GM12875 (cell line): ENCODE measurements around the gene CEP76.

Experiments
- H3K4me3 ChIP-seq: one replicate; pipeline ENCODE4 v1.5.1; 2011; ENCODE audit warnings: low read depth, low read length, control low read depth
- TF ChIP-seq, protein P1 (sequence below): IDR thresholded peaks from 2 replicates; pipeline ENCODE4 v1.5.1; 2011; ENCODE audit warnings: low read depth, mild to moderate bottlenecking, control low read depth, inconsistent platforms, low read length, moderate library complexity, borderline replicate concordance; ENCODE audit not compliant: insufficient read depth

CEP76 gene

DNA sequence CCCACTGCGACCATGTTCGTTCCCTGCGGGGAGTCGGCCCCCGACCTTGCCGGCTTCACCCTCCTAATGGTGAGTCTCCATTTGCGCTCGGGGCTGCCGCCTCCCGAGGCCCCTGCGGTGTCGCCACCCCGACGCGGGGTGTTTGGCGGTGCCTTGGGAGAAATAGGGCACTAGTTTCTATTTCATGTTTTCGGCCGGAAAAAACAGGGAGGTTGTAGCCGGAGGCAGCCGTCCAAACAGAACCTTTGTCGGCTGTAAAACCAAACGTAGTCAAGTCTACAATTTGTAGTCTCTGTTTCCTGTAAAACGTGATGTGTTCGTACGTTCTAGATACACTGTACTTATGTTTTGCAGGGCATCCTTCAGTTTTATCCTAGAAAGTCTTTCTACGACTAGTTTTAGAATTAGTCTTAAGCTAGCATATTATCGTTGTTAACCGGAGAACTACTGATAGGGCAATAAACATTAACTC is 609 bp upstream of the CEP76 start:
- TF ChIP-seq, protein P1, sequence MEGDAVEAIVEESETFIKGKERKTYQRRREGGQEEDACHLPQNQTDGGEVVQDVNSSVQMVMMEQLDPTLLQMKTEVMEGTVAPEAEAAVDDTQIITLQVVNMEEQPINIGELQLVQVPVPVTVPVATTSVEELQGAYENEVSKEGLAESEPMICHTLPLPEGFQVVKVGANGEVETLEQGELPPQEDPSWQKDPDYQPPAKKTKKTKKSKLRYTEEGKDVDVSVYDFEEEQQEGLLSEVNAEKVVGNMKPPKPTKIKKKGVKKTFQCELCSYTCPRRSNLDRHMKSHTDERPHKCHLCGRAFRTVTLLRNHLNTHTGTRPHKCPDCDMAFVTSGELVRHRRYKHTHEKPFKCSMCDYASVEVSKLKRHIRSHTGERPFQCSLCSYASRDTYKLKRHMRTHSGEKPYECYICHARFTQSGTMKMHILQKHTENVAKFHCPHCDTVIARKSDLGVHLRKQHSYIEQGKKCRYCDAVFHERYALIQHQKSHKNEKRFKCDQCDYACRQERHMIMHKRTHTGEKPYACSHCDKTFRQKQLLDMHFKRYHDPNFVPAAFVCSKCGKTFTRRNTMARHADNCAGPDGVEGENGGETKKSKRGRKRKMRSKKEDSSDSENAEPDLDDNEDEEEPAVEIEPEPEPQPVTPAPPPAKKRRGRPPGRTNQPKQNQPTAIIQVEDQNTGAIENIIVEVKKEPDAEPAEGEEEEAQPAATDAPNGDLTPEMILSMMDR: no peak
- peak overlapping the region; percentile 98 for H3K4me3 ChIP-seq

DNA sequence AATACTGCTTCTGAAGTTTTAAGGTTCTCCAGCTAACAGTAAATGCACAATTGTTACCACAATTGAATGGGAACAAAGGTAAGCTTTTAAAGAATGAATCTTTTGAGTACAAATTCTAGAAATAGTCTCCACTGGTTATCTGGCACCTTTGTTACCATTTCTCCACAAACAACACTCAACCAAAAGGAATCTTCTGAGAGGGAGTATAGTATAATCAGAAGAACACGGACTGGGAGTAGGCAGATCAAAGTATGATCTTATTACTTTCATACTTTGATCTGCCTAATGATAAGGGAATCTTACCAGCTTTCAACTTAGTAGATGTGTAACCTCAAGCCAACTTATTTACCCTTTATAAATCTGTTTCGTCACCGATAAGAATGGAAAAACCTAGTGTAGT is 1.4 kb downstream of the CEP76 start:
- H3K4me3 ChIP-seq: no peak overlapping the region
- TF ChIP-seq, protein P1: no peak

DNA sequence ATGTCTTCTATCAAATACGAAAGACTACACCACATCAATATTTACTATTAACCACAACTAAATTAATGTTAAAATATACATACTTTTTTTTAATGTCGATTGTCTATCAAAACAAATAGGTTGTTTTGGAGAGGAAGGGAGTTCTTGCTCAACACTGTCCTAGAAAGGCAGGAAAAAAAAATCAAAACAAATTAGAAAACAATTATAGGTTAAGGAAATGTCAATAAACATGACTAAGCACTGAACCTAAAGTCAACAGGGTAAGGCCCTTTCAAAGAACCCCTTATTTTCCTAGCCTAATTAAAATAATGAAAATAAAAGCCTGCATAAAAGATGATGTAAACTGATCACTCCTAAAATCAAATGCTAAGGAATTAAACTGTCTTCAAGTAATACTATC is 2.8 kb downstream of the CEP76 start:
- no peak overlapping the region for H3K4me3 ChIP-seq
- TF ChIP-seq, protein P1: no peak

DNA sequence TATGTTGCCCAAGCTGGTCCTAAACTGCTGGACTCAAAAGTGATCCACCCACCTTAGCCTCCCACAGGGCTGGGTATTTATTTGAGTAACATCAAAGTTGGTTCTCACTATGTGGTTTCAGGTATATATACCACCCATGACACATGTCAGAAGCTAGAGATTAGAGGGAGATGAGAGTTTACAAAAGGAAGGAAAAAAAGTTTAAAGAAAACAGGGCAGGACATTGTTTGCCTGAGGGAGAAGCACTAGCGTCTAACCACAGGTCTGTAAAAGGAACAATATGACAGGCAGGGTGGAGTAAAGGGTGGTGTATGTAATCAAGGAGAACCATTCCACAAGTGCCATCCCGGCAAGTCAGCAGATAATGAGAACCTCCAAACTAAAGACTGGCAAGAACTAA is 8.5 kb downstream of the CEP76 start:
- TF ChIP-seq, protein P1: no peak

DNA sequence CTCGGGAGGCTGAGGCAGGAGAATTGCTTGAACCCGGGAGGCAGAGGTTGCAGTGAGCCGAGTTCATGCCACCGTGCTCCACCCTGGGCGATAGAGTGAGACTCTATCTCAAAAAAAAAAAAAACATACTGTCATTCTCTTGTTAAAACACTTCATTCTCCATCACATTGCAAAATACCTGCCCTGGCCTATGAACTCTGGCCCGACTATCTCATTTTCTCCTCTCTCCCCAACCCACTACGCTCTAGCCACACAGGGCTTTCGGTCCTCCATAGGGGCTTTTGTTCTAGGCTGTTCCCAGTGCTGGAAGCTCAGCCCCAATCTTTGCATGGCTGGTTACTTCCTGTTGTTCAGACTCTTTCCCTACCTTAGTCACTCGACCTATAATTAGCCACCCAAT is 10.3 kb downstream of the CEP76 start:
- TF ChIP-seq, protein P1: no peak
- H3K4me3 ChIP-seq: no peak overlapping the region

More for the DNA sequence above, 8.5 kb downstream of the CEP76 start:
- H3K4me3 ChIP-seq: no peak overlapping the region

DNA sequence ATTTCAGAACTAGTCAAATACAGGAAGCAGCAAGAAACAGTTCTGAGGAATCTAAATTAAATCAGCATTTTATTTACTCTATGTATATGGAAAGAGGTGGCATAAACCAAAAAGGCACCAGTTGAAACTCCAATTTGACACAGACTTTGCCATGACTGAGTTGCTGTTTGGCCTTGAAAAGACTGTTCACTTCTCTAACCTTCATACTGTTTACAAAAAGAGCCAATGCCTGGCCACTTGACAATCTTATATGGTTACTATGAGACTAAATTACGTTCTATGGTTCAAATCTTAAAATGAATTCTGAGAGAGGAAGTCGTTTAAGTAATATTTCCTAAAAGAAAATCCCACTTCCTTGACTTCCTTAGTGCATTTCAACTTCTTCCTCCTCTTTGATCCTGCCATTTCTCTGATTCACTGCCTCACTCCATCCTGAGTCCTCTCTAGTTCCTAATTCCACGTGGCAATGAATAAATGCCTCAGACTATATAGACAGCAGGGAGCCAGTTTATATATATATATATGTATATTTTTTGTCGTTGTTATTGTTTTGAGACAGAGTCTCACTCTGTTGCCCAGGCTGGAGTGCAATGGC is 13.2 kb downstream of the CEP76 start:
- TF ChIP-seq, protein P1: no peak
- no peak overlapping the region for H3K4me3 ChIP-seq

DNA sequence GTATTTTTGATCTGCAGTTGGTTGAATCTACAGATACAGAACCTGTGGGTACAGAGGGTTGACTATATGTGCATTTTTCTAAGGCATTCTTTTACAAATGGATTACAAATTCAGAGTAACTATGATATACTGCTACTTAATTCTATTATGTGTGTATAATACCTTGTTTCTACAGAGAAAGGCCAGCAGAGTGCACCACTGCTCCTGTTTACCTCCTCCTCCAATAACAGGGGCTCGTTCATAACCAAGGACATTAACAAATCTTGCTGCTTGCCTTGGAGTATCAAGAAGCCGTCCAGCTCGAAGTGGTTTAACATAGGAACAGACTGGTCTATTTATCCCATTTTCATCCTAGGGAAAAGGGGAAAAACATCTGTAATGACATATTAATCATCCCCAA is 16.4 kb downstream of the CEP76 start:
- TF ChIP-seq, protein P1: no peak

More for the DNA sequence above, 16.4 kb downstream of the CEP76 start:
- H3K4me3 ChIP-seq: no peak overlapping the region
